ES-I3 (cell line): Measurements from ENCODE around the gene GLIS1.

Experiments
- H3K36me3 ChIP-seq: 2 replicates; pipeline ENCODE4 v1.6.1; 2013; ENCODE audit warnings: mild to moderate bottlenecking, low read length, control low read depth, moderate library complexity; ENCODE audit not compliant: insufficient read depth
- H3K4me1 ChIP-seq: 2 replicates; pipeline ENCODE4 v1.6.1; 2013; ENCODE audit warnings: mild to moderate bottlenecking, control low read depth, low read length; ENCODE audit not compliant: insufficient read depth
- H3K9ac ChIP-seq: 2 replicates; pipeline ENCODE4 v1.6.1; 2013; ENCODE audit warnings: low read depth, mild to moderate bottlenecking, low read length, moderate library complexity
- H3K9me3 ChIP-seq: 2 replicates; pipeline ENCODE4 v1.6.1; 2013; ENCODE audit warnings: mild to moderate bottlenecking, low read length, moderate library complexity; ENCODE audit not compliant: control insufficient read depth, insufficient read depth

GLIS1 gene

DNA sequence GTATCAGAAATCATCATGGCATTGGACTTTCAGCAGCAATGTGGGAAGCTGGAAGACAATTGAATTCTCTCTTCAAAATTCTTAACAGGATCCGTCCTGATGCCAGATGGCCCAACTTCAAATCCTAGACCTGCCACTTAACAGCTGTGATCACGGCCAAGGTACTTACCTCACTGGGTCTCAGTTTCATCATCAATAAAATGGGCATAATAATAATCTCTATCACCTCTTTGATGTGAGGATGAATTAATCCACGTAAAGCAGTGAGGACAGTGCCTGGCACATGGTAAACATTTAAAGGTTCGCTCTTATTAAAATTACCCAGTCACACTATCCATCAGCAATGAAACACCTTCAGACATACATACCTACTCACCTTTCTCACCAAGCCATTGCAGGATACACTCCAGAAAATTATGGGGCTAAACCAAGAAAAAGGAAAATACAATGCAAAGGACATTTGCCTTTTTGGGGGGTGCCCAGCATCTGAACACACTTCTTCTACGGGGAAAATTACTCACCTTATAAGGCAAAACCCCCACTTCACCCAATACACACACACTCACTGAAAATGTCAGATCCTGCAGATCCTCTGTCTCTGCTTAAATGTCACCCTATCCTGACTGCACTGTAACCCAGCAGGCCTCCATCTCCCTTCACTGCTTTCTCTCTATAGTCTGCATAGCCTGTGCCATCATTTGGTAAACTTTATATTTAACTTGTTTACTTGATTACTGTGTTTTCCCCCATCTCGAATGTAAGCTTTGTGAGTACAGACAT is 21.7 kb downstream of the GLIS1 start:
- Histone ChIP-seq H3K36me3 (no peaks in the 10 kb centered on the region), H3K4me1 (no peaks in the 10 kb centered on the region), H3K9me3 (no peaks in the 10 kb centered on the region), H3K9ac (no peak overlapping the region)

- Histone ChIP-seq H3K9me3 (no peaks in the 10 kb centered on the region), H3K4me1 (no peaks in the 10 kb centered on the region), H3K36me3 (no peaks in the 10 kb centered on the region), H3K9ac (no peak overlapping the region)
These were observed 22.8 kb downstream of the GLIS1 start for GRCh38 chr1:53716150-53716549.

DNA sequence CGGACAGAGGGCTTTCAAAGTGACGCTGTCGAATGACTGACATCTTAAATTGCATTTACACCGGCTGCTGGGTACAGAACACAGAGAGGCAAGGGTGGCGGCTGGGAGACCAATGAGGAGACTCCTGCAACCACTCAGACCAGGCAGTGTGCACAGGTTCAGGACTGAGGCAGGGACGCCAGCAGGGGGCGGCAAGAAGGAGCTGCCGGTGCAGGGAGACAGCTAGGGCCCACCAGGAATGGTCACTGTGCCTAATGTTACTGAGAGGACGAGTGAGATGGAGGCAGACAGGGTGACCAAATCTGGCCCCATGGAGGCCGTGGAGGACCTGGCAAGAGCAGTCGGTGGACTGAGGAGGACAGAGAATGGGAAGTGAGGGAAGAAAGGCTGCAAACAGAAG is 23.5 kb downstream of the GLIS1 start:
- Histone ChIP-seq H3K36me3 (no peaks in the 10 kb centered on the region), H3K4me1 (no peaks in the 10 kb centered on the region), H3K9ac (no peak overlapping the region), H3K9me3 (no peaks in the 10 kb centered on the region)

- H3K36me3 ChIP-seq, result no peaks in the 10 kb centered on the region
- no peak overlapping the region for H3K9ac ChIP-seq
- H3K4me1 ChIP-seq, result no peaks in the 10 kb centered on the region
- H3K9me3 ChIP-seq, result no peaks in the 10 kb centered on the region
These were observed 26.7 kb downstream of the GLIS1 start for GRCh38 chr1:53712276-53712675.

DNA sequence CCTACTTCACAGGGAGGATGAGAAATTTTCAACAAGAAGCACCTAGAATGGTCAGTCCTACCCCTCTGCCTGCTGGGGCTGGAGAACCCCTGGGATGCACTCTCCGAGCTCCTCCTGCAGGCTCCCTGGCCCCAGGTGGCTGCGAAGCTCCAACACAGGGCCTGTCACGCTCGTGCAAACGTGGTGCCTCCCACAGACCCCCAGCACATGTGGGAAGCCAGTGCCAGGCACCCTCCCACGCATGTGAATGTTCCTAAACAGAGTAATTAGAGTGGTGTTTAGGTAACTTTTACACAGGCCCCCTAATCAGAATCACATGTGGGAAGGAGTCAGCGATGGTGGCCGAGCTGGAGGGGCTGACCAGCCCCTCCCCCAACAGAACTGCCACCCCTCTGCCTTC is 28.4 kb downstream of the GLIS1 start:
- Histone ChIP-seq H3K36me3 (no peaks in the 10 kb centered on the region), H3K9ac (no peak overlapping the region), H3K9me3 (no peaks in the 10 kb centered on the region), H3K4me1 (peaks cover 7% of the 10 kb centered on the region)

DNA sequence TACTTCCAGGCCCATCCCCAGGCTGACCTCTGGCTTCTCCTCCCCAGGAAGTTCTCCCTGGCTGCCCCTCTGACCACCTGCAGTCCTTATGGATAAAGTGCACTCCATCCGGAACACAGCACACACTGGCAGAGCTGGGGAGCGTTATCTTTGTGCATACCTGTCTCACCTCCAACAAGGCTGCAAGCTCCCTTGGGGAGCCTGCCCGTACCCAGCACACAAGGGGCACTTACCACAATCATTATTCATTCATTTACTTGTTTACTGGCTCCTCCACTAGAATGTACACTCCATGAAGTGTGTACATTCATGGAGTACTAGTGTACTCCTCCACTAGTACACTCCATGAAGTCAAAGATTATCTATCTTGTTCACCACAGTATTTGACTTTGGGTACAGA is 30.3 kb downstream of the GLIS1 start:
- no peak overlapping the region for H3K9ac ChIP-seq
- peaks cover 21% of the 10 kb centered on the region for H3K4me1 ChIP-seq
- no peaks in the 10 kb centered on the region for H3K36me3 ChIP-seq
- no peaks in the 10 kb centered on the region for H3K9me3 ChIP-seq

DNA sequence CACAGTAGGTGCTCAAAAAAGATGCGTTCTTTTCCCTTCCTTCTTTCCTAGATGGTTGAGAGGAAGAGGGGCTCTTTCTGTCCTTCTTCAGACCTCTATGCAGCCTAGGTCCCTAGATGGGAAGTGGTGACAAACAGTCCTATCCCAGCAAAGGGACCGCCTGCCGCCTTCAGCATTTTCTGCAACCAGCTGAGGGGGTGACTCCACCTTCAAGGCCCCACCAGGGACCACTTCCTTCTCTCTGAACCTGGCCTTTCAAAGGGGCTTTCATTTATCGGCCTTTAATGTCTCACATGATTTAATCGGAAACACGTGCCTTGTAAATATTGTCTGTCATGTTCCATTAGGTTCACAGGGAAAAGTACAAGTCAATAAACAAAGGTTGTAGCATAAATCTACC is 32.6 kb downstream of the GLIS1 start:
- no peak overlapping the region for H3K9ac ChIP-seq
- no peaks in the 10 kb centered on the region for H3K9me3 ChIP-seq
- peaks cover 21% of the 10 kb centered on the region for H3K4me1 ChIP-seq
- H3K36me3 ChIP-seq, result no peaks in the 10 kb centered on the region

GRCh38 chr1:53705446-53706096 is 33.4 kb downstream of the GLIS1 start:
- H3K36me3 ChIP-seq, result no peaks in the 10 kb centered on the region
- H3K9me3 ChIP-seq, result no peaks in the 10 kb centered on the region
- H3K4me1 ChIP-seq, result peaks cover 21% of the 10 kb centered on the region
- no peak overlapping the region for H3K9ac ChIP-seq

GRCh38 chr1:53704804-53705445 is 34.0 kb downstream of the GLIS1 start:
- Histone ChIP-seq H3K9me3 (no peaks in the 10 kb centered on the region), H3K9ac (no peak overlapping the region), H3K36me3 (no peaks in the 10 kb centered on the region), H3K4me1 (peaks cover 21% of the 10 kb centered on the region)

- H3K36me3 ChIP-seq, result no peaks in the 10 kb centered on the region
- no peak overlapping the region for H3K9ac ChIP-seq
- H3K4me1 ChIP-seq, result peaks cover 21% of the 10 kb centered on the region
- no peaks in the 10 kb centered on the region for H3K9me3 ChIP-seq
These were observed 34.7 kb downstream of the GLIS1 start for GRCh38 chr1:53704304-53704703.

DNA sequence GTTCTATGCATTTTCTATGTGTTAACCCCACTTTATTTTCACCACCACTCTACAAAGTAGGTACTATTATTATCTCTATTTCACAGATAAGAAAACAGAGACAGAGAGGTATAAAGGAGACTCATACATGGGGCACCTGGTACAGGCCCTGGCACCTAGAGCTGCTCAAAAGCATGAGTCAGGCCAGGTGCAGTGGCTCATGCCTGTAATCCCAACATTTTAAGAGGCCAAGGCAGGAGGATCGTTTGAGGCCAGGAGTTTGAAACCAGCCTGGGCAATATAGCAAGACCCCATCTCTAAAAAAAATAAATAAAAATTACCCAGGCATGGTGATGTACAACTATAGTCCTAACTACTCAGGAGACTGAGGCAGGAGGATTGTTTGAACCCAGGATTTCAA is 35.8 kb downstream of the GLIS1 start:
- Histone ChIP-seq H3K9me3 (no peaks in the 10 kb centered on the region), H3K9ac (no peak overlapping the region), H3K36me3 (no peaks in the 10 kb centered on the region), H3K4me1 (peaks cover 21% of the 10 kb centered on the region)

DNA sequence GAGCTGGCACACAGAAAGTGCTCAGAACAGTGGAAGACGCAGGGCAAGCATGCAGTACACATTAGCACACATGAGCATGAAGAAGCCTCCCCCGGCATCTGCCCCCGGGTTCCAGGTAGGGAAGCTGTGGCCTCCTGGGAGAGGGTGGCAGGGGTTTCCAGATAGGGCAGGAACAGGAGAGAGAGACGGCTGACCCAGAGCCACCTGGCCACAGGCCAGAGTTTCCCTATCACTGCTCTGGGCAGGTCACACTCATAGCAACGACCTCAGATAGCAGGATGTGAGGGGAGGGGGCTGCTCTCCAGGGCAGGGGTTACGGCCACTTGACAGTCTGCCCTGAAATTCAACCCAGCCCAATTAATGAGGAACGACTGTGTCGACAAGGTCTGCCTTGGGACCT is 36.6 kb downstream of the GLIS1 start:
- H3K9me3 ChIP-seq, result no peaks in the 10 kb centered on the region
- no peaks in the 10 kb centered on the region for H3K36me3 ChIP-seq
- no peak overlapping the region for H3K9ac ChIP-seq
- peaks cover 21% of the 10 kb centered on the region for H3K4me1 ChIP-seq

GRCh38 chr1:53700776-53701175 is 38.2 kb downstream of the GLIS1 start:
- peaks cover 15% of the 10 kb centered on the region for H3K4me1 ChIP-seq
- no peaks in the 10 kb centered on the region for H3K9me3 ChIP-seq
- H3K9ac ChIP-seq, result no peak overlapping the region
- H3K36me3 ChIP-seq, result no peaks in the 10 kb centered on the region

DNA sequence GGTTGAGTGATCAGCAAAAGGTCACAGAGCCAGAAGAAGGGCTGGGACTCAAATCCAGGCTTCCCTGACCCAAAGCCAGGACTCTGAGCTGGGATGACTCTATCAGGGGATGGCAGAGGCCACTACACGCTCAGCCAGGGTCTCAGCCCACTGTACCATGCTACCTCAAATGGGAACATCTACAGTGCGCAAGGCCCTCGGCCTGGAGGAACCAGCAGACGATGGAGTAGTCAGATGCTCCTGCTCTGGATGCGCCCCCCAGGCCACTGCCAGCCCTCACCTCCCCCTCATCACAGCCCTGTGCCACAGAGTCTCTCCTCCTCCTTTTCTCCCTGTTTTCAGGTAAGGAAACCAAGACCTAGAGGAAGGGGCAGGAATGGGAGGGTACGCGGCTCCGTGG is 39.0 kb downstream of the GLIS1 start:
- Histone ChIP-seq H3K36me3 (no peaks in the 10 kb centered on the region), H3K4me1 (peaks cover 8% of the 10 kb centered on the region; the same call in 1 of the 2 replicates), H3K9me3 (no peaks in the 10 kb centered on the region), H3K9ac (no peak overlapping the region)
